Calu3 (cell line): Measurements from ENCODE around the gene DDC. TPM values are rescaled to one million over a fixed set of nuclear protein-coding genes. Genes with fewer than 3 reads are reported as not detected.
"Not testable (repeated sequence)": the region's sequence is repeated elsewhere in the genome, so short reads cannot be mapped to it uniquely, and the experiment has no call there.

Source experiments
- BruUV-seq: library from RNA; stranded (reverse); fragments of 400-500 nt; replicated peaks from 2 replicates; lab custom pipeline; 2021; lab: Mats Ljungman, UMichigan
- CTCF ChIA-PET: fragments of 300-600 bp; sonication (Branson Sonifier 250); formaldehyde crosslinking; loops from one replicate; lab custom pipeline; 2022; ENCODE audit warnings: antibody characterized with exemption; lab: Charles Lee
- DNase-seq: peaks from one replicate; pipeline ENCODE4 v3.0.0; 2022
- H3K27ac Mint-ChIP-seq: one replicate; pipeline ENCODE4 v1.8.0; 2022; ENCODE audit warnings: mixed read lengths; ENCODE audit not compliant: unreplicated experiment
- H3K27me3 Mint-ChIP-seq: one replicate; pipeline ENCODE4 v1.8.0; 2022; ENCODE audit warnings: mixed read lengths; ENCODE audit not compliant: unreplicated experiment
- H3K36me3 Mint-ChIP-seq: one replicate; pipeline ENCODE4 v1.8.0; 2022; ENCODE audit warnings: mild to moderate bottlenecking, moderate library complexity, mixed read lengths; ENCODE audit not compliant: insufficient read depth, unreplicated experiment
- H3K4me1 Mint-ChIP-seq: one replicate; pipeline ENCODE4 v1.8.0; 2022; ENCODE audit warnings: mild to moderate bottlenecking, low read depth, mixed read lengths; ENCODE audit not compliant: unreplicated experiment
- H3K4me3 Mint-ChIP-seq: one replicate; pipeline ENCODE4 v1.8.0; 2022; ENCODE audit warnings: mild to moderate bottlenecking, low read depth, moderate library complexity, mixed read lengths; ENCODE audit not compliant: unreplicated experiment
- H3K9me3 Mint-ChIP-seq: one replicate; pipeline ENCODE4 v1.8.0; 2022; ENCODE audit warnings: low read depth, mixed read lengths; ENCODE audit not compliant: unreplicated experiment
- intact Hi-C: fragments of 100-400 bp; cut with micrococcal nuclease; formaldehyde crosslinking; loops from one replicate; pipeline ENCODE4 v1.10.0; 2022; ENCODE audit not compliant: unreplicated experiment
- total RNA-seq: library from RNA; stranded (reverse); gene quantifications from 2 replicates; pipeline ENCODE4 v1.2.3, GENCODE V29; 2022
- TF ChIP-seq, protein P1 (sequence below): fragments of 200-600 bp; IDR thresholded peaks from one replicate; pipeline ENCODE4 v1.8.0; 2022; ENCODE audit warnings: antibody characterized with exemption; ENCODE audit not compliant: unreplicated experiment

Gene DDC
- total RNA-seq, 1 experiment from 2014 or later = 3.7 TPM

DNA sequence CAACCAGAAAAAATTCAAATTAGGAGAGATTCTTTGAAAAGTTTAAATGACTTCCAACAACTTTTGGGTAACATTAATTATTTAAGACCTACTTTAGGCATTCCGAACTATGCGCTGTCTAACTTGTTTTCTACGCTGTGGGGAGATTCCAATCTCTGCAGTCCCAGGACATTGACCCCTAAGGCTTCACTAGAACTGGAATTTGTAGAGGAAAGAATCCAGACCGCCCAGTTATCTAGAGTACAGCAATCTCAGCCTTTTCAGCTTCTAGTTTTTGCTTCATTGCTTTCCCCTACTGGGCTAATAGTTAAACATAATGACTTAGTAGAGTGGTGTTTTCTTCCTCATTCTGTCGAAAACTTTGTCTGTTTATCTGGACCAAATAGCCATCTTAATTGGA lies 14.9 kb upstream of the DDC start:
- peaks cover 12% of the 10 kb centered on the region for H3K9me3 Mint-ChIP-seq
- TF ChIP-seq, protein P1, sequence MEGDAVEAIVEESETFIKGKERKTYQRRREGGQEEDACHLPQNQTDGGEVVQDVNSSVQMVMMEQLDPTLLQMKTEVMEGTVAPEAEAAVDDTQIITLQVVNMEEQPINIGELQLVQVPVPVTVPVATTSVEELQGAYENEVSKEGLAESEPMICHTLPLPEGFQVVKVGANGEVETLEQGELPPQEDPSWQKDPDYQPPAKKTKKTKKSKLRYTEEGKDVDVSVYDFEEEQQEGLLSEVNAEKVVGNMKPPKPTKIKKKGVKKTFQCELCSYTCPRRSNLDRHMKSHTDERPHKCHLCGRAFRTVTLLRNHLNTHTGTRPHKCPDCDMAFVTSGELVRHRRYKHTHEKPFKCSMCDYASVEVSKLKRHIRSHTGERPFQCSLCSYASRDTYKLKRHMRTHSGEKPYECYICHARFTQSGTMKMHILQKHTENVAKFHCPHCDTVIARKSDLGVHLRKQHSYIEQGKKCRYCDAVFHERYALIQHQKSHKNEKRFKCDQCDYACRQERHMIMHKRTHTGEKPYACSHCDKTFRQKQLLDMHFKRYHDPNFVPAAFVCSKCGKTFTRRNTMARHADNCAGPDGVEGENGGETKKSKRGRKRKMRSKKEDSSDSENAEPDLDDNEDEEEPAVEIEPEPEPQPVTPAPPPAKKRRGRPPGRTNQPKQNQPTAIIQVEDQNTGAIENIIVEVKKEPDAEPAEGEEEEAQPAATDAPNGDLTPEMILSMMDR = no peak
- no peaks in the 10 kb centered on the region for H3K36me3 Mint-ChIP-seq
- H3K27ac Mint-ChIP-seq = no peak overlapping the region
- CTCF ChIA-PET = no interaction called here
- intact Hi-C loops = no loop called here
- peaks cover 10% of the 10 kb centered on the region for H3K27me3 Mint-ChIP-seq
- H3K4me3 Mint-ChIP-seq = no peak overlapping the region
- no TSS peak for BruUV-seq
- no peaks in the 10 kb centered on the region for H3K4me1 Mint-ChIP-seq
- DNase-seq = no peak

- BruUV-seq, DNase-seq: not testable (repeated sequence)
Measured at GRCh38 chr7:50578105-50578504, 12.9 kb upstream of the DDC start.

DNA sequence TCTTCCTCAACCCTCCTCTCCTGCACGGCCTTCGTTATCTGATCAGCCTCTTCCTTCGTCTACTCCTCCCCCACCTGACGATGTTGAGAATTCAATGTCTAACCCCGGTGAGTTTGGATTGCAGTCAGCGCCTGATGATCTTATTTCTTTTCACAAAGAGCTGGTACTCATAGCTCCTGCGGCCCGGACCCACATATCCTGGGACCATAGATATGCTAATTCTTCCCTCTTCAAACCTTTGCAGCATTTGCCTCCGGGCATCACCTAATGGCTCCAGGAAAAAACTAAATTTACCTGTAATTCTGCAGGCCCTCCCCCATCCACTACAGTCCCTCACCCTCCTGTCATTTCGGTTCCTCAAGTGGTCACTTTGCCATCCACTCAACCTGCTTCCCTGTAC lies 12.4 kb upstream of the DDC start:
- no peak overlapping the region for H3K4me3 Mint-ChIP-seq

More at GRCh38 chr7:50578105-50578504, 12.9 kb upstream of the DDC start:
- H3K4me3 Mint-ChIP-seq, H3K9me3 Mint-ChIP-seq, H3K4me1 Mint-ChIP-seq, H3K27ac Mint-ChIP-seq, intact Hi-C loops, CTCF ChIA-PET, H3K36me3 Mint-ChIP-seq: not testable (repeated sequence)
- peaks cover 23% of the 10 kb centered on the region for H3K27me3 Mint-ChIP-seq

DNA sequence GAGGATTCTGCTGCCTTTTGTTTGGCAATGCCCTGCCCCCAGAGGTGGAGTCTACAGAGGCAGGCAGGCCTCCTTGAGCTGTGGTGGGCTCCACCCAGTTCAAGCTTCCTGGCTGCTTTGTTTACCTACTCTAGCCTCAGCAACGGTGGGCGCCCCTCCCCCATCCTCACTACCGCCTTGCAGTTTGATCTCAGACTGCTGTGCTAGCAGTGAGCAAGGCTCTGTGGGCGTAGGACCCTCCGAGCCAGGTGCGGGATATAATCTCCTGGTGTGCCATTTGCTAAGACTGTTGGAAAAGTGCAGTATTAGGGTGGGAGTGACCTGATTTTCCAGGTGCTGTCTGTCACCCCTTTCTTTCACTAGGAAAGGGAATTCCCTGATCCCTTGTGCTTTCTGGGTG lies 11.2 kb upstream of the DDC start:
- BruUV-seq, H3K27ac Mint-ChIP-seq, H3K4me1 Mint-ChIP-seq, CTCF ChIA-PET, H3K9me3 Mint-ChIP-seq, H3K4me3 Mint-ChIP-seq, H3K36me3 Mint-ChIP-seq, intact Hi-C loops, DNase-seq: not testable (repeated sequence)
- H3K27me3 Mint-ChIP-seq = peaks cover 23% of the 10 kb centered on the region

More for the DNA sequence above, 12.4 kb upstream of the DDC start:
- CTCF ChIA-PET = no interaction called here
- peaks cover 23% of the 10 kb centered on the region for H3K27me3 Mint-ChIP-seq
- DNase-seq = no peak
- no peaks in the 10 kb centered on the region for H3K36me3 Mint-ChIP-seq
- H3K9me3 Mint-ChIP-seq = peaks cover 6% of the 10 kb centered on the region
- no peaks in the 10 kb centered on the region for H3K4me1 Mint-ChIP-seq
- TF ChIP-seq, protein P1 = no peak
- no peak overlapping the region for H3K27ac Mint-ChIP-seq
- intact Hi-C loops = no loop called here
- BruUV-seq = no TSS peak

- TF ChIP-seq, protein P1 = no peak
- H3K9me3 Mint-ChIP-seq = peaks cover 2% of the 10 kb centered on the region
- DNase-seq = no peak
- no peak overlapping the region for H3K4me3 Mint-ChIP-seq
- no peak overlapping the region for H3K27ac Mint-ChIP-seq
- peaks cover 26% of the 10 kb centered on the region for H3K4me1 Mint-ChIP-seq
- no peaks in the 10 kb centered on the region for H3K27me3 Mint-ChIP-seq
- intact Hi-C loops = no loop called here
- BruUV-seq = no TSS peak
- H3K36me3 Mint-ChIP-seq = peaks cover 7% of the 10 kb centered on the region
- CTCF ChIA-PET = no interaction called here
Measured at GRCh38 chr7:50567715-50568261, 2.6 kb upstream of the DDC start.
